ENCODE results near the gene HSP90B1.
A peak's percentile ranks its signal among the peaks of the same experiment; 100 is the strongest.

The HSP90B1 gene

GRCh38 chr12:103952497-103952896, 22.3 kb downstream of the HSP90B1 start:
- H4K91ac ChIP-seq (ENCODE audit: low read depth, low read length), result no peak overlapping the region
- no peak overlapping the region for H3K4me2 ChIP-seq (ENCODE audit: low read length)
- no peak overlapping the region for H2AK5ac ChIP-seq (ENCODE audit: low read length)
- H4K12ac ChIP-seq (ENCODE audit: low read depth, low read length), result no peak overlapping the region
- H3K27me3 ChIP-seq (ENCODE audit: insufficient read depth, low read length), result no peaks in the 10 kb centered on the region
- no peak overlapping the region for H2BK12ac ChIP-seq (ENCODE audit: low read length)
- no peak overlapping the region for H3K4ac ChIP-seq (ENCODE audit: low read depth, low read length)
- no CpG with 5 or more reads among the region's 1 CpG for WGBS (ENCODE audit: extremely low coverage, insufficient coverage, insufficient read length)
- H3K79me1 ChIP-seq (ENCODE audit: low read length), result peaks cover 7% of the 10 kb centered on the region
- DNase-seq, result no peak
- H3K36me3 ChIP-seq (ENCODE audit: control insufficient read depth in 1 of 2, insufficient read depth in 2 of 2, low read length in 2 of 2), result peaks cover 13 to 23% of the 10 kb centered on the region in 2 experiments
- H3K4me3 ChIP-seq (ENCODE audit: low read depth, low read length), result no peak overlapping the region
- no peak overlapping the region for H3K9ac ChIP-seq (ENCODE audit: low read length)
- H3K27ac ChIP-seq (ENCODE audit: low read depth, low read length), result no peak overlapping the region
- no peak overlapping the region for H2BK120ac ChIP-seq (ENCODE audit: insufficient read depth, low read length, poor library complexity)
- H3K18ac ChIP-seq (ENCODE audit: low read length), result no peak overlapping the region
- peaks cover 1% of the 10 kb centered on the region for H3K9me3 ChIP-seq (ENCODE audit: insufficient read depth, low read depth, low read length)
- no peak overlapping the region for H2BK5ac ChIP-seq (ENCODE audit: low read depth, low read length, poor library complexity)
- H4K8ac ChIP-seq (ENCODE audit: low read depth, low read length), result no peak overlapping the region
- no peak overlapping the region for H2AFZ ChIP-seq (ENCODE audit: insufficient read depth, low read length, poor library complexity)
- H3K79me2 ChIP-seq (ENCODE audit: control insufficient read depth, insufficient read depth, low read length, poor library complexity), result peaks cover 4% of the 10 kb centered on the region
- no peak overlapping the region for H3K14ac ChIP-seq (ENCODE audit: low read length)
- H3K4me1 ChIP-seq (ENCODE audit: control insufficient read depth in 1 of 2, insufficient read depth in 2 of 2, low read length in 2 of 2), result peaks cover 3 to 4% of the 10 kb centered on the region in 2 experiments
- no peak overlapping the region for H3K23ac ChIP-seq (ENCODE audit: low read length)

- H4K8ac ChIP-seq (ENCODE audit: low read depth, low read length), result peak overlapping the region; percentile 34
- peak overlapping the region; percentile 86 for H3K4me3 ChIP-seq (ENCODE audit: low read depth, low read length)
- H3K4me2 ChIP-seq (ENCODE audit: low read length), result peak overlapping the region; percentile 89
- H3K4me1 ChIP-seq (ENCODE audit: control insufficient read depth in 1 of 2, insufficient read depth in 2 of 2, low read length in 2 of 2), result peaks cover 3 to 4% of the 10 kb centered on the region in 2 experiments
- no peak overlapping the region for H2BK120ac ChIP-seq (ENCODE audit: insufficient read depth, low read length, poor library complexity)
- H3K36me3 ChIP-seq (ENCODE audit: control insufficient read depth in 1 of 2, insufficient read depth in 2 of 2, low read length in 2 of 2), result peaks cover 2 to 7% of the 10 kb centered on the region in 2 experiments
- H2AFZ ChIP-seq (ENCODE audit: insufficient read depth, low read length, poor library complexity), result no peak overlapping the region
- peak overlapping the region; percentile 0 for H3K9ac ChIP-seq (ENCODE audit: low read length)
- no peak overlapping the region for H4K12ac ChIP-seq (ENCODE audit: low read depth, low read length)
- H3K9me3 ChIP-seq (ENCODE audit: insufficient read depth, low read depth, low read length), result no peaks in the 10 kb centered on the region
- no peak overlapping the region for H2BK5ac ChIP-seq (ENCODE audit: low read depth, low read length, poor library complexity)
- no peak overlapping the region for H3K23ac ChIP-seq (ENCODE audit: low read length)
- H2AK5ac ChIP-seq (ENCODE audit: low read length), result no peak overlapping the region
- H3K79me2 ChIP-seq (ENCODE audit: control insufficient read depth, insufficient read depth, low read length, poor library complexity), result peaks cover 4% of the 10 kb centered on the region
- no peak overlapping the region for H2BK12ac ChIP-seq (ENCODE audit: low read length)
- no peaks in the 10 kb centered on the region for H3K27me3 ChIP-seq (ENCODE audit: insufficient read depth, low read length)
- no CpG with 5 or more reads among the region's 7 CpGs for WGBS (ENCODE audit: extremely low coverage, insufficient coverage, insufficient read length)
- no peak overlapping the region for H4K91ac ChIP-seq (ENCODE audit: low read depth, low read length)
- peaks cover 7% of the 10 kb centered on the region for H3K79me1 ChIP-seq (ENCODE audit: low read length)
- H3K4ac ChIP-seq (ENCODE audit: low read depth, low read length), result no peak overlapping the region
- no peak overlapping the region for H3K14ac ChIP-seq (ENCODE audit: low read length)
- no peak overlapping the region for H3K27ac ChIP-seq (ENCODE audit: low read depth, low read length)
- H3K18ac ChIP-seq (ENCODE audit: low read length), result no peak overlapping the region
- peak in 1 of 2 donors; percentile 16 for DNase-seq
These were observed 25.8 kb downstream of the HSP90B1 start for GRCh38 chr12:103955811-103956508.

- H4K8ac ChIP-seq (ENCODE audit: low read depth, low read length), result peak overlapping the region; percentile 78
- peak overlapping the region; percentile 51 for H3K18ac ChIP-seq (ENCODE audit: low read length)
- WGBS (ENCODE audit: extremely low coverage, insufficient coverage, insufficient read length), result no CpG with 5 or more reads among the region's 31 CpGs
- H4K12ac ChIP-seq (ENCODE audit: low read depth, low read length), result peak overlapping the region; percentile 3
- peak overlapping the region; percentile 58 for H3K14ac ChIP-seq (ENCODE audit: low read length)
- H2BK12ac ChIP-seq (ENCODE audit: low read length), result no peak overlapping the region
- H4K91ac ChIP-seq (ENCODE audit: low read depth, low read length), result peak overlapping the region; percentile 68
- peak; percentile 10 to 30 for DNase-seq
- no peaks in the 10 kb centered on the region for H3K9me3 ChIP-seq (ENCODE audit: insufficient read depth, low read depth, low read length)
- H3K23ac ChIP-seq (ENCODE audit: low read length), result no peak overlapping the region
- peaks cover 2 to 7% of the 10 kb centered on the region in 2 experiments for H3K36me3 ChIP-seq (ENCODE audit: control insufficient read depth in 1 of 2, insufficient read depth in 2 of 2, low read length in 2 of 2)
- H2BK120ac ChIP-seq (ENCODE audit: insufficient read depth, low read length, poor library complexity), result peak overlapping the region; percentile 9
- H3K27ac ChIP-seq (ENCODE audit: low read depth, low read length), result peak overlapping the region; percentile 92
- H3K4me3 ChIP-seq (ENCODE audit: low read depth, low read length), result peak overlapping the region; percentile 86
- H2AFZ ChIP-seq (ENCODE audit: insufficient read depth, low read length, poor library complexity), result peak overlapping the region; percentile 78
- no peaks in the 10 kb centered on the region for H3K27me3 ChIP-seq (ENCODE audit: insufficient read depth, low read length)
- peak overlapping the region; percentile 47 for H2BK5ac ChIP-seq (ENCODE audit: low read depth, low read length, poor library complexity)
- peak overlapping the region; percentile 89 for H3K4me2 ChIP-seq (ENCODE audit: low read length)
- peaks cover 4% of the 10 kb centered on the region for H3K79me2 ChIP-seq (ENCODE audit: control insufficient read depth, insufficient read depth, low read length, poor library complexity)
- peaks cover 3 to 4% of the 10 kb centered on the region in 2 experiments for H3K4me1 ChIP-seq (ENCODE audit: control insufficient read depth in 1 of 2, insufficient read depth in 2 of 2, low read length in 2 of 2)
- peak overlapping the region; percentile 90 for H3K9ac ChIP-seq (ENCODE audit: low read length)
- H2AK5ac ChIP-seq (ENCODE audit: low read length), result no peak overlapping the region
- H3K79me1 ChIP-seq (ENCODE audit: low read length), result peaks cover 7% of the 10 kb centered on the region
- H3K4ac ChIP-seq (ENCODE audit: low read depth, low read length), result peak overlapping the region; percentile 8
These were observed 26.4 kb downstream of the HSP90B1 start for GRCh38 chr12:103956509-103957027.

DNA sequence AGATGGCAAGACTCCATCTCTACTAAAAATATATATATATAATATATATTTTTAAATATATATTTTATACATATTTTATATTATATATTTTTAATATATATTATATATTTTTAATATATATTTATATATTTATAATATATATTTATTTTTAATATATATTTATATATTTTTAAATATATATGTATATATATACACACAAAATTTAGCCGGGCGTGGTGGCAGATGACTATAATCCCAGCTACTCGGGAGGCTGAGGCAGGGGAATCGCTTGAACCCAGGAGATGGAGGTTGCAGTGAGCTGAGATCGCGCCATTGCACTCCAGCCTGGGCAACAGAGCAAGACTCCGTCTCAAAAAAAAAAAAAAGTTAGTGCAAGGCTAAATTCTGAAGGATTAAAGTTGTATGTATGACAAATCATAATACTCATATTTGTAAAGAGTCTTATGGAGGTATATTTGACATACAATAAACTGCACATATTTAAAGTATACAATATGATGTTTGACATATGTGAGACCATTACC, 27.7 kb downstream of the HSP90B1 start:
- peak overlapping the region; percentile 92 for H3K27ac ChIP-seq (ENCODE audit: low read depth, low read length)
- no peak overlapping the region for H2BK5ac ChIP-seq (ENCODE audit: low read depth, low read length, poor library complexity)
- no peak overlapping the region for H3K9ac ChIP-seq (ENCODE audit: low read length)
- H3K79me1 ChIP-seq (ENCODE audit: low read length), result peaks cover 7% of the 10 kb centered on the region
- peak overlapping the region; percentile 86 for H4K8ac ChIP-seq (ENCODE audit: low read depth, low read length)
- H3K79me2 ChIP-seq (ENCODE audit: control insufficient read depth, insufficient read depth, low read length, poor library complexity), result peaks cover 4% of the 10 kb centered on the region
- no peak overlapping the region for H3K4ac ChIP-seq (ENCODE audit: low read depth, low read length)
- H4K91ac ChIP-seq (ENCODE audit: low read depth, low read length), result no peak overlapping the region
- no peak for DNase-seq
- H2AFZ ChIP-seq (ENCODE audit: insufficient read depth, low read length, poor library complexity), result no peak overlapping the region
- H3K23ac ChIP-seq (ENCODE audit: low read length), result no peak overlapping the region
- no peak overlapping the region for H2BK120ac ChIP-seq (ENCODE audit: insufficient read depth, low read length, poor library complexity)
- H3K14ac ChIP-seq (ENCODE audit: low read length), result no peak overlapping the region
- no CpG with 5 or more reads among the region's 7 CpGs for WGBS (ENCODE audit: extremely low coverage, insufficient coverage, insufficient read length)
- no peak overlapping the region for H2BK12ac ChIP-seq (ENCODE audit: low read length)
- H3K4me1 ChIP-seq (ENCODE audit: control insufficient read depth in 1 of 2, insufficient read depth in 2 of 2, low read length in 2 of 2), result peaks cover 3 to 4% of the 10 kb centered on the region in 2 experiments
- peak overlapping the region; percentile 89 for H3K4me2 ChIP-seq (ENCODE audit: low read length)
- no peaks in the 10 kb centered on the region for H3K9me3 ChIP-seq (ENCODE audit: insufficient read depth, low read depth, low read length)
- H2AK5ac ChIP-seq (ENCODE audit: low read length), result no peak overlapping the region
- no peaks in the 10 kb centered on the region for H3K27me3 ChIP-seq (ENCODE audit: insufficient read depth, low read length)
- no peak overlapping the region for H3K4me3 ChIP-seq (ENCODE audit: low read depth, low read length)
- peaks cover 0 to 2% of the 10 kb centered on the region in 2 experiments for H3K36me3 ChIP-seq (ENCODE audit: control insufficient read depth in 1 of 2, insufficient read depth in 2 of 2, low read length in 2 of 2)
- no peak overlapping the region for H3K18ac ChIP-seq (ENCODE audit: low read length)
- H4K12ac ChIP-seq (ENCODE audit: low read depth, low read length), result no peak overlapping the region

All from trophoblast cell (in vitro differentiated cells and primary cell).